SK-N-SH treated with all-trans-retinoic acid at 6 μM for 48 hours (cell line): ENCODE data around the gene HS3ST4.

Experiments used
- ATAC-seq: fragments of 200-7000 bp; cut with Tn5 transposase; 3 replicates; pipeline ENCODE4 v1.9.1; 2020; ENCODE audit warnings: mild to moderate bottlenecking, moderate library complexity
- ARNTL ChIP-seq: fragments of 450-650 bp; formaldehyde crosslinking; IDR thresholded peaks from 2 replicates; pipeline ENCODE4 v1.5.0; 2020; ENCODE audit warnings: low read depth, mild to moderate bottlenecking, moderate library complexity, borderline replicate concordance
- BACH2 ChIP-seq: fragments of 250-450 bp; sonication (Bioruptor Pico); IDR thresholded peaks from 2 replicates; pipeline ENCODE4 v1.9.0; 2021; ENCODE audit warnings: mild to moderate bottlenecking, borderline replicate concordance
- CSDC2 ChIP-seq: fragments of 250-450 bp; sonication (Bioruptor Pico); IDR thresholded peaks from 2 replicates; pipeline ENCODE4 v1.5.0; 2020; ENCODE audit warnings: mild to moderate bottlenecking, moderate library complexity
- ESRRG ChIP-seq: fragments of 250-450 bp; sonication (Bioruptor Pico); IDR thresholded peaks from 2 replicates; pipeline ENCODE4 v1.6.1; 2021; ENCODE audit warnings: mild to moderate bottlenecking
- GLIS3 ChIP-seq: fragments of 250-450 bp; sonication (Bioruptor Pico); IDR thresholded peaks from 2 replicates; pipeline ENCODE4 v1.5.0; 2020; ENCODE audit warnings: mild to moderate bottlenecking, moderate library complexity
- ISL1 ChIP-seq: fragments of 250-450 bp; sonication (Bioruptor Pico); IDR thresholded peaks from 2 replicates; pipeline ENCODE4 v2.1.2; 2022; ENCODE audit warnings: mild to moderate bottlenecking, moderate library complexity
- PPARA ChIP-seq: fragments of 250-450 bp; sonication (Bioruptor Pico); IDR thresholded peaks from 2 replicates; pipeline ENCODE4 v1.5.0; 2020; ENCODE audit warnings: mild to moderate bottlenecking, borderline replicate concordance
- RARB ChIP-seq: fragments of 250-450 bp; sonication (Bioruptor Pico); IDR thresholded peaks from 2 replicates; pipeline ENCODE4 v1.8.0; 2021; ENCODE audit warnings: mild to moderate bottlenecking, moderate library complexity
- SNAI2 ChIP-seq: fragments of 250-450 bp; sonication (Bioruptor Pico); IDR thresholded peaks from 2 replicates; pipeline ENCODE4 v1.5.0; 2020; ENCODE audit warnings: mild to moderate bottlenecking, moderate library complexity
- TOX ChIP-seq: fragments of 250-450 bp; sonication (Bioruptor Pico); IDR thresholded peaks from 2 replicates; pipeline ENCODE4 v1.8.0; 2021; ENCODE audit warnings: mild to moderate bottlenecking, moderate library complexity, borderline replicate concordance
- TSHZ2 ChIP-seq: fragments of 250-450 bp; sonication (Bioruptor Pico); IDR thresholded peaks from 2 replicates; pipeline ENCODE4 v1.5.0; 2020; ENCODE audit warnings: mild to moderate bottlenecking, moderate library complexity
- ZC3H10 ChIP-seq: fragments of 250-450 bp; sonication (Bioruptor Pico); IDR thresholded peaks from 2 replicates; pipeline ENCODE4 v1.5.1; 2021; ENCODE audit warnings: mild to moderate bottlenecking, moderate library complexity
- ZFP30 ChIP-seq: fragments of 450-650 bp; formaldehyde crosslinking; IDR thresholded peaks from 2 replicates; pipeline ENCODE4 v1.5.0; 2022; ENCODE audit warnings: mild to moderate bottlenecking, moderate library complexity
- ZNF565 ChIP-seq: fragments of 450-650 bp; formaldehyde crosslinking; conservative IDR thresholded peaks from 2 replicates; pipeline ENCODE4 v1.5.0; 2020; ENCODE audit warnings: low read depth, mild to moderate bottlenecking, moderate library complexity
- ZNF70 ChIP-seq: fragments of 450-650 bp; formaldehyde crosslinking; IDR thresholded peaks from 2 replicates; pipeline ENCODE4 v1.5.0; 2020; ENCODE audit warnings: mild to moderate bottlenecking, moderate library complexity
- ZNF8 ChIP-seq: fragments of 450-650 bp; formaldehyde crosslinking; IDR thresholded peaks from 2 replicates; pipeline ENCODE4 v1.5.0; 2020; ENCODE audit warnings: mild to moderate bottlenecking, moderate library complexity
- TF ChIP-seq, protein P1 (sequence below): fragments of 250-450 bp; sonication (Bioruptor Pico); IDR thresholded peaks from 2 replicates; pipeline ENCODE4 v1.8.0; 2020; ENCODE audit warnings: mild to moderate bottlenecking, moderate library complexity, borderline replicate concordance
- TF ChIP-seq, protein P2 (sequence below): fragments of 250-450 bp; sonication (Bioruptor Pico); IDR thresholded peaks from 2 replicates; pipeline ENCODE4 v1.8.0; 2021; ENCODE audit warnings: low read depth, mild to moderate bottlenecking, moderate library complexity, borderline replicate concordance
- TF ChIP-seq, protein P3 (sequence below): fragments of 250-450 bp; sonication (Bioruptor Pico); IDR thresholded peaks from 2 replicates; pipeline ENCODE4 v1.5.1; 2021; ENCODE audit warnings: mild to moderate bottlenecking, moderate library complexity
- TF ChIP-seq, protein P4 (sequence below): fragments of 250-450 bp; sonication (Bioruptor Pico); IDR thresholded peaks from 2 replicates; pipeline ENCODE4 v1.5.1; 2020; ENCODE audit warnings: low read depth, mild to moderate bottlenecking, moderate library complexity

The HS3ST4 gene

GRCh38 chr16:25748092-25748654 lies 56.4 kb downstream of the HS3ST4 start:
- TF ChIP-seq ZNF8 (CRISPR knock-in tag) (no peak), ESRRG (no peak), ARNTL (CRISPR knock-in tag) (no peak), ZNF70 (CRISPR knock-in tag) (no peak), RARB (CRISPR knock-in tag) (no peak), PPARA (CRISPR knock-in tag) (no peak), GLIS3 (CRISPR knock-in tag) (no peak)
- TF ChIP-seq, protein P1, sequence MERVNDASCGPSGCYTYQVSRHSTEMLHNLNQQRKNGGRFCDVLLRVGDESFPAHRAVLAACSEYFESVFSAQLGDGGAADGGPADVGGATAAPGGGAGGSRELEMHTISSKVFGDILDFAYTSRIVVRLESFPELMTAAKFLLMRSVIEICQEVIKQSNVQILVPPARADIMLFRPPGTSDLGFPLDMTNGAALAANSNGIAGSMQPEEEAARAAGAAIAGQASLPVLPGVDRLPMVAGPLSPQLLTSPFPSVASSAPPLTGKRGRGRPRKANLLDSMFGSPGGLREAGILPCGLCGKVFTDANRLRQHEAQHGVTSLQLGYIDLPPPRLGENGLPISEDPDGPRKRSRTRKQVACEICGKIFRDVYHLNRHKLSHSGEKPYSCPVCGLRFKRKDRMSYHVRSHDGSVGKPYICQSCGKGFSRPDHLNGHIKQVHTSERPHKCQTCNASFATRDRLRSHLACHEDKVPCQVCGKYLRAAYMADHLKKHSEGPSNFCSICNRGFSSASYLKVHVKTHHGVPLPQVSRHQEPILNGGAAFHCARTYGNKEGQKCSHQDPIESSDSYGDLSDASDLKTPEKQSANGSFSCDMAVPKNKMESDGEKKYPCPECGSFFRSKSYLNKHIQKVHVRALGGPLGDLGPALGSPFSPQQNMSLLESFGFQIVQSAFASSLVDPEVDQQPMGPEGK (CRISPR knock-in tag) = no peak
- TF ChIP-seq, all 23 proteins: peak for 0
- no peak for ATAC-seq

DNA sequence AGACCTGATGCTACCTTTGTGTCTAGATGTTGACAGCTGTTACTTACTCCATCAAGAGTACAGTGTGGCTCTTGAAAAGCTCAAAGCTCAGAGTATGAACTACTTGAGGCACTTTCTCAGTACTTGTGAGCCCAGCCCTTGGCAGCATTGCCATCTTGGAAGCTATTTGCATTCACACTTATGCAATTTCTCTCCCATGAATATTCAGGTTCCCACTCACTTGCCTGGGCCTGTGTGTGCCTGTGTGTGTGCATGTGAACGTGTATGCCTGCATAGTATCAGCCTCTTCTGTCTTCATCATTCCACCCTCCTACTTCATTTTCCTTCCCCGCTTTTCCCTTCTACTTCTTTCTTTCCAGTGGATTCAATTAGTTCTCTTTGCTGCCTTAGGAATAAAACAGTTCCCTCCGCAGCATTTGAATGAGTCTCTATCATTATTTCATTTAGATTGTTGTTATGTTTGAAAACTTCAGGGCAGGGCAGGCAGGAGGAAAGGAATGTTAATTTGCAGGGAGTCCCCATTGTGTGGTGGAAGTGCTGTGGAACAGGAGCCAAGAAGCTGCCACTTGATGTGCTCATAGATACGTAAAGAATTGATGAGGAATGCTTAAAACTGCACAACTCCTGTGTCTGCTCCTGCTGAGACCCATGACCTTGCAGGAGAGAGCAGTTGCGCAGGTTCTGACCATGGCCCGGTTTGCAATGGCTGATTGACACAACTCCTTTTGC lies 58.9 kb downstream of the HS3ST4 start:
- no peak for ATAC-seq
- TF ChIP-seq, protein P2, sequence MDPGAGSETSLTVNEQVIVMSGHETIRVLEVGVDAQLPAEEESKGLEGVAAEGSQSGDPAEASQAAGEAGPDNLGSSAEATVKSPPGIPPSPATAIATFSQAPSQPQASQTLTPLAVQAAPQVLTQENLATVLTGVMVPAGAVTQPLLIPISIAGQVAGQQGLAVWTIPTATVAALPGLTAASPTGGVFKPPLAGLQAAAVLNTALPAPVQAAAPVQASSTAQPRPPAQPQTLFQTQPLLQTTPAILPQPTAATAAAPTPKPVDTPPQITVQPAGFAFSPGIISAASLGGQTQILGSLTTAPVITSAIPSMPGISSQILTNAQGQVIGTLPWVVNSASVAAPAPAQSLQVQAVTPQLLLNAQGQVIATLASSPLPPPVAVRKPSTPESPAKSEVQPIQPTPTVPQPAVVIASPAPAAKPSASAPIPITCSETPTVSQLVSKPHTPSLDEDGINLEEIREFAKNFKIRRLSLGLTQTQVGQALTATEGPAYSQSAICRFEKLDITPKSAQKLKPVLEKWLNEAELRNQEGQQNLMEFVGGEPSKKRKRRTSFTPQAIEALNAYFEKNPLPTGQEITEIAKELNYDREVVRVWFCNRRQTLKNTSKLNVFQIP (CRISPR knock-in tag) = no peak
- TF ChIP-seq ZFP30 = no peak
- TF ChIP-seq GLIS3 (CRISPR knock-in tag) = no peak
- no peak for TF ChIP-seq TOX (CRISPR knock-in tag)
- TF ChIP-seq ZNF8 (CRISPR knock-in tag) = no peak
- TF ChIP-seq ISL1 (CRISPR knock-in tag) = no peak
- TF ChIP-seq ESRRG = no peak
- no peak for TF ChIP-seq ZNF70 (CRISPR knock-in tag)
- TF ChIP-seq TSHZ2 = no peak
- no peak for TF ChIP-seq CSDC2
- no peak for TF ChIP-seq BACH2
- TF ChIP-seq, protein P1 (CRISPR knock-in tag) = no peak
- TF ChIP-seq, protein P3, sequence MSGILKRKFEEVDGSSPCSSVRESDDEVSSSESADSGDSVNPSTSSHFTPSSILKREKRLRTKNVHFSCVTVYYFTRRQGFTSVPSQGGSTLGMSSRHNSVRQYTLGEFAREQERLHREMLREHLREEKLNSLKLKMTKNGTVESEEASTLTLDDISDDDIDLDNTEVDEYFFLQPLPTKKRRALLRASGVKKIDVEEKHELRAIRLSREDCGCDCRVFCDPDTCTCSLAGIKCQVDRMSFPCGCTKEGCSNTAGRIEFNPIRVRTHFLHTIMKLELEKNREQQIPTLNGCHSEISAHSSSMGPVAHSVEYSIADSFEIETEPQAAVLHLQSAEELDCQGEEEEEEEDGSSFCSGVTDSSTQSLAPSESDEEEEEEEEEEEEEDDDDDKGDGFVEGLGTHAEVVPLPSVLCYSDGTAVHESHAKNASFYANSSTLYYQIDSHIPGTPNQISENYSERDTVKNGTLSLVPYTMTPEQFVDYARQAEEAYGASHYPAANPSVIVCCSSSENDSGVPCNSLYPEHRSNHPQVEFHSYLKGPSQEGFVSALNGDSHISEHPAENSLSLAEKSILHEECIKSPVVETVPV (CRISPR knock-in tag) = no peak

GRCh38 chr16:25751230-25751835 lies 59.6 kb downstream of the HS3ST4 start:
- TF ChIP-seq ISL1 (CRISPR knock-in tag) = no peak
- TF ChIP-seq GLIS3 (CRISPR knock-in tag) = no peak
- no peak for ATAC-seq

DNA sequence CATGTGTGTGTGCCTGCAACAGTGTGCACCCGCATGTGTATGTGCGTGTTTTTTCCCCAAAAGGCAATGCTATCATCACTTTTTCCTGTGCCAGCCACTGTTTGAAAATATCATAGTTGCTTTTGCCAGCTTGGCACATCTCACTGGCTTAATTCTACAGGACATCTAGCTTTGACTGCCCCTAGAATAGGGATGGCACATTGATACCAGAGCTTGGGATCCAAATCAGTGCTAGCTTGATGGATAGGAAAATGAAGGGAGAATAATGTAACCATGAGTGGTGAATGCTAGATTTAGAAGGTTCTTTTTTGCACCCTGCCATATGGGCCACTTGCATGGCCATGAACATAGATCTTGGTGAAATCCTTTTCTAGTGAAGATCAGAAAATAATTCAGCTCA lies 72.7 kb downstream of the HS3ST4 start:
- ATAC-seq = no peak
- TF ChIP-seq, protein P4, sequence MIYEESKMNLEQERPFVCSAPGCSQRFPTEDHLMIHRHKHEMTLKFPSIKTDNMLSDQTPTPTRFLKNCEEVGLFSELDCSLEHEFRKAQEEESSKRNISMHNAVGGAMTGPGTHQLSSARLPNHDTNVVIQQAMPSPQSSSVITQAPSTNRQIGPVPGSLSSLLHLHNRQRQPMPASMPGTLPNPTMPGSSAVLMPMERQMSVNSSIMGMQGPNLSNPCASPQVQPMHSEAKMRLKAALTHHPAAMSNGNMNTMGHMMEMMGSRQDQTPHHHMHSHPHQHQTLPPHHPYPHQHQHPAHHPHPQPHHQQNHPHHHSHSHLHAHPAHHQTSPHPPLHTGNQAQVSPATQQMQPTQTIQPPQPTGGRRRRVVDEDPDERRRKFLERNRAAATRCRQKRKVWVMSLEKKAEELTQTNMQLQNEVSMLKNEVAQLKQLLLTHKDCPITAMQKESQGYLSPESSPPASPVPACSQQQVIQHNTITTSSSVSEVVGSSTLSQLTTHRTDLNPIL = no peak
- TF ChIP-seq ZNF565 (CRISPR knock-in tag) (no peak), SNAI2 (CRISPR knock-in tag) (no peak), ZC3H10 (no peak)
- TF ChIP-seq, protein P3 (CRISPR knock-in tag) = no peak
